Tibial artery (tissue), 4 donors: ENCODE data around the gene DMAC2L.
"Not testable (repeated sequence)": the region's sequence is repeated elsewhere in the genome, so short reads cannot be mapped to it uniquely, and the experiment has no call there.

Experiments used
- DNase-seq, 2 donors: peaks; one replicate each; pipeline ENCODE4 v3.0.0-alpha.2; 2019
- H3K27ac ChIP-seq, 2 donors: fragments of 200-600 bp; sonication (generic) in 1 of 2; 1 replicate in 1 of 2; 2 replicates in 1 of 2; pipeline ENCODE4 v1.5.1; 2018 to 2019; ENCODE audit warnings: mild to moderate bottlenecking in 1 of 2
- H3K27me3 ChIP-seq, 2 donors: fragments of 200-600 bp; sonication (generic) in 1 of 2; one replicate each; pipeline versions ENCODE4 v1.5.1 to v1.6.0; 2016 to 2019
- H3K36me3 ChIP-seq, 3 donors: fragments of 200-600 bp; sonication (generic) in 2 of 3; one replicate each; pipeline ENCODE4 v1.5.1; 2016 to 2019; ENCODE audit warnings: mild to moderate bottlenecking in 2 of 3
- H3K4me1 ChIP-seq, 4 donors: fragments of 200-600 bp; sonication (generic) in 2 of 4; 1 replicate in 3 of 4; 2 replicates in 1 of 4; pipeline ENCODE4 v1.5.1; 2016 to 2019
- H3K4me3 ChIP-seq, 2 donors: fragments of 200-600 bp; sonication (generic) in 1 of 2; 1 replicate in 1 of 2; 2 replicates in 1 of 2; pipeline ENCODE4 v1.5.1; 2018 to 2019; ENCODE audit warnings: mild to moderate bottlenecking in 2 of 2
- H3K9me3 ChIP-seq, 3 donors: fragments of 200-600 bp; sonication (generic) in 1 of 3; one replicate each; pipeline ENCODE4 v1.5.1; 2016 to 2019
- intact Hi-C: fragments of 100-400 bp; cut with DNase I; formaldehyde crosslinking; loops from one replicate; pipeline ENCODE4 v1.15.0; 2023; ENCODE audit warnings: low total_unique reads
- TF ChIP-seq, protein P1 (sequence below), 2 experiments: fragments of 200-600 bp in 1 of 2; fragments of 450-650 bp in 1 of 2; IDR thresholded peaks; one replicate each; pipeline ENCODE4 v1.5.1; 2017 to 2019; ENCODE audit warnings: antibody characterized with exemption in 2 of 2, mild to moderate bottlenecking in 1 of 2, moderate library complexity in 1 of 2

Gene DMAC2L

GRCh38 chr14:50348933-50349332, 36.8 kb downstream of the DMAC2L start:
- intact Hi-C loops, result no loop called here
- no peak overlapping the region for H3K4me3 ChIP-seq
- no peak overlapping the region for H3K27ac ChIP-seq
- H3K4me1 ChIP-seq, result peaks cover 0 to 28% (median 5%) of the 10 kb centered on the region in 4 donors
- no peaks in the 10 kb centered on the region for H3K27me3 ChIP-seq
- no peak for DNase-seq
- no peaks in the 10 kb centered on the region for H3K9me3 ChIP-seq
- H3K36me3 ChIP-seq, result no peaks in the 10 kb centered on the region
- TF ChIP-seq, protein P1, sequence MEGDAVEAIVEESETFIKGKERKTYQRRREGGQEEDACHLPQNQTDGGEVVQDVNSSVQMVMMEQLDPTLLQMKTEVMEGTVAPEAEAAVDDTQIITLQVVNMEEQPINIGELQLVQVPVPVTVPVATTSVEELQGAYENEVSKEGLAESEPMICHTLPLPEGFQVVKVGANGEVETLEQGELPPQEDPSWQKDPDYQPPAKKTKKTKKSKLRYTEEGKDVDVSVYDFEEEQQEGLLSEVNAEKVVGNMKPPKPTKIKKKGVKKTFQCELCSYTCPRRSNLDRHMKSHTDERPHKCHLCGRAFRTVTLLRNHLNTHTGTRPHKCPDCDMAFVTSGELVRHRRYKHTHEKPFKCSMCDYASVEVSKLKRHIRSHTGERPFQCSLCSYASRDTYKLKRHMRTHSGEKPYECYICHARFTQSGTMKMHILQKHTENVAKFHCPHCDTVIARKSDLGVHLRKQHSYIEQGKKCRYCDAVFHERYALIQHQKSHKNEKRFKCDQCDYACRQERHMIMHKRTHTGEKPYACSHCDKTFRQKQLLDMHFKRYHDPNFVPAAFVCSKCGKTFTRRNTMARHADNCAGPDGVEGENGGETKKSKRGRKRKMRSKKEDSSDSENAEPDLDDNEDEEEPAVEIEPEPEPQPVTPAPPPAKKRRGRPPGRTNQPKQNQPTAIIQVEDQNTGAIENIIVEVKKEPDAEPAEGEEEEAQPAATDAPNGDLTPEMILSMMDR (IDR thresholded peaks at IDR 0.05), result no peak

- Histone ChIP-seq H3K9me3 (no peaks in the 10 kb centered on the region), H3K27ac (no peak overlapping the region), H3K27me3 (no peaks in the 10 kb centered on the region), H3K36me3 (no peaks in the 10 kb centered on the region), H3K4me3 (no peak overlapping the region), H3K4me1 (peaks cover 0 to 8% (median 0%) of the 10 kb centered on the region in 4 donors)
- intact Hi-C loops, result loop anchor here (5.0 kb wide), 1 partner anchor 469 kb away; no protein-coding TSS in a partner anchor
- TF ChIP-seq, protein P1 (IDR thresholded peaks at IDR 0.05), result no peak
- DNase-seq, result no peak
These were observed 38.9 kb downstream of the DMAC2L start for GRCh38 chr14:50350975-50351374.

GRCh38 chr14:50352584-50352983, 40.5 kb downstream of the DMAC2L start:
- Histone ChIP-seq H3K4me3 (no peak overlapping the region), H3K27ac (no peak overlapping the region), H3K9me3 (no peaks in the 10 kb centered on the region), H3K27me3 (no peaks in the 10 kb centered on the region), H3K36me3 (no peaks in the 10 kb centered on the region), H3K4me1 (peaks cover 0 to 3% (median 0%) of the 10 kb centered on the region in 4 donors)
- no peak for DNase-seq
- TF ChIP-seq, protein P1 (IDR thresholded peaks at IDR 0.05), result no peak
- intact Hi-C loops, result loop anchor here (5.0 kb wide), 1 partner anchor 470 kb away; no protein-coding TSS in a partner anchor

DNA sequence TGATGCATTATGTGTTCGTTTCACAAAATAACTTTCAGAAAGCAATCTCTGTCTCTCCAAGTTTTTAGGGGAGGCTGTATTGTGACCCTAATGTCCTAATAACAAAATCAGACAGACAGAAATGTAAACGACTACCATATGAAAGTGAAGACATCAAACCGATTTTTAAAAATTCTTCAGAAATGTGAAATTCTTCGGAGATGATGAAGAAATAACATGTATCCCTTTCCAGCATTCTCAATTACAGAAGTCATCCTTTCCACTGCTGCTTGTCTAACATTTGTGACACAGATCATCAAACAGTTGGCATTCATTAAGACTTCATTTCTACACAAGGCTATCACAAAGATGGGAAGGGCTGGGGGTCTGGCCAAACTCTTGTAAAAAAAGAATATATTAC, 41.0 kb downstream of the DMAC2L start:
- no peaks in the 10 kb centered on the region for H3K9me3 ChIP-seq
- peaks cover 0 to 2% (median 0%) of the 10 kb centered on the region in 3 donors for H3K36me3 ChIP-seq
- no peak for DNase-seq
- TF ChIP-seq, protein P1 (IDR thresholded peaks at IDR 0.05), result no peak
- no peak overlapping the region for H3K27ac ChIP-seq
- no peaks in the 10 kb centered on the region for H3K27me3 ChIP-seq
- intact Hi-C loops, result loop anchor here (5.0 kb wide), 1 partner anchor 471 kb away; no protein-coding TSS in a partner anchor
- no peak overlapping the region for H3K4me3 ChIP-seq
- H3K4me1 ChIP-seq, result no peaks in the 10 kb centered on the region

DNA sequence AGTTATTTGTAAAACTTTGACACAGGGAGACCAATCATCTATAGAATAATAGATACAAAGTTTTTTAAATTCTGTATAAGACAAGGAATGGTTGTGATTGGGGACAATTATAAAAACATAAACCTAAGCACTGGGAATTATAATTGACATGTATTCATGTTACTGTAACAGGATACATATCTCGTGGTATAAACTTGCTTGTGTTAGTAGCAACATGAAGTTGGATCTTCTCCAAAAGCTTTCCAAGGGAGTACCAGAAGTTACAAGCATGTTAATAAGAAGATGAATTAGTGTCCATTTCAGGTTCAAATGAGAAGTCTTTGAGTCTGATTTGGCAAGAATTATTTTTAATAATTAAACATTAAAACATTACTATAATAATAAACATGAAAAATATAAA, 42.4 kb downstream of the DMAC2L start:
- H3K36me3 ChIP-seq, result peaks cover 0 to 3% (median 0%) of the 10 kb centered on the region in 3 donors
- no peaks in the 10 kb centered on the region for H3K9me3 ChIP-seq
- H3K27ac ChIP-seq, result no peak overlapping the region
- no peak overlapping the region for H3K4me3 ChIP-seq
- intact Hi-C loops, result loop anchor here (5.0 kb wide), 1 partner anchor 472 kb away; no protein-coding TSS in a partner anchor
- no peak for DNase-seq
- TF ChIP-seq, protein P1 (IDR thresholded peaks at IDR 0.05), result no peak
- H3K4me1 ChIP-seq, result no peaks in the 10 kb centered on the region
- H3K27me3 ChIP-seq, result no peaks in the 10 kb centered on the region

GRCh38 chr14:50355692-50356091, 43.6 kb downstream of the DMAC2L start:
- TF ChIP-seq, protein P1 (IDR thresholded peaks at IDR 0.05), result no peak
- no peak for DNase-seq

DNA sequence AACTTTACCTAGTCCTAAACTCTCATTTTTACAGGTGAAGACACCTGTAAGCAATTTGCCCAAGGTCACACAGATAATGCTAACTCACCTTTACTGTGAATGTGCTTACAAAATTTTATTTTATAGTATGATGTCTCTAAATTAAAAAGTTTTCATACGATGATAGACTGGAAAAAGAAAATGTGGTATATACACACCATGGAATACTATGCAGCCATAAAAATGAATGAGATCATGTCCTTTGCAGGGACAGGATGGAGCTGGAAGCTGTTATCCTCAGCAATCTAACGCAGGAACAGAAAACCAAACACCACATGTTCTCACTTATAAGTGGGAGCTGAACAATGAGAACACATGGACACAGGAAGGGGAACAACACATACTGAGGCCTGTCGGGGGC, 44.2 kb downstream of the DMAC2L start:
- H3K4me3 ChIP-seq, H3K4me1 ChIP-seq, H3K36me3 ChIP-seq, H3K27ac ChIP-seq, H3K27me3 ChIP-seq, intact Hi-C loops, DNase-seq, H3K9me3 ChIP-seq: not testable (repeated sequence)

More at GRCh38 chr14:50355692-50356091, 43.6 kb downstream of the DMAC2L start:
- peaks cover 0 to 3% (median 0%) of the 10 kb centered on the region in 3 donors for H3K36me3 ChIP-seq
- intact Hi-C loops, result no loop called here
- H3K27ac ChIP-seq, result no peak overlapping the region
- H3K4me3 ChIP-seq, result no peak overlapping the region
- no peaks in the 10 kb centered on the region for H3K9me3 ChIP-seq
- no peaks in the 10 kb centered on the region for H3K4me1 ChIP-seq
- no peaks in the 10 kb centered on the region for H3K27me3 ChIP-seq
